Umbilical cord (tissue), 2 donors: ENCODE results near the gene SMTNL2. TPM values are rescaled to one million over a fixed set of nuclear protein-coding genes. Genes with fewer than 3 reads are reported as not detected.
"Not testable (repeated sequence)": the region's sequence is repeated elsewhere in the genome, so short reads cannot be mapped to it uniquely, and the experiment has no call there.

Experiments
- DNase-seq: peaks from one replicate; pipeline ENCODE4 v3.0.0-alpha.2; 2015; ENCODE audit warnings: low spot score
- total RNA-seq: library from RNA; depleted of rRNA; stranded (reverse); fragments of >200 nt; gene quantifications from one replicate; pipeline ENCODE4 v1.2.3, GENCODE V29; 2014; ENCODE audit warnings: low replicate concordance; ENCODE audit not compliant: insufficient read depth

SMTNL2 gene
- total RNA-seq, 1 donor from 2014 or later, result 11.3 TPM

- no peak for DNase-seq
Observed at GRCh38 chr17:4584917-4585637, 748 bp downstream of the SMTNL2 start.

- no peak for DNase-seq
Observed at GRCh38 chr17:4585638-4585994, 1.3 kb downstream of the SMTNL2 start.

GRCh38 chr17:4586043-4586442 lies 1.7 kb downstream of the SMTNL2 start:
- DNase-seq, result no peak

- DNase-seq, result no peak
Observed at GRCh38 chr17:4587195-4587594, 2.9 kb downstream of the SMTNL2 start.

GRCh38 chr17:4587803-4588202 lies 3.5 kb downstream of the SMTNL2 start:
- DNase-seq, result peak; percentile 96

- no peak for DNase-seq
Observed at GRCh38 chr17:4588391-4588790, 4.1 kb downstream of the SMTNL2 start.

GRCh38 chr17:4588898-4589625 lies 4.7 kb downstream of the SMTNL2 start:
- DNase-seq, result peak; percentile 74

- not testable (repeated sequence) for DNase-seq
Observed at GRCh38 chr17:4590042-4590441, 5.7 kb downstream of the SMTNL2 start.

GRCh38 chr17:4590981-4591453 lies 6.7 kb downstream of the SMTNL2 start:
- DNase-seq, result no peak

GRCh38 chr17:4591529-4591928 lies 7.2 kb downstream of the SMTNL2 start:
- peak; percentile 75 for DNase-seq

GRCh38 chr17:4592240-4593005 lies 8.1 kb downstream of the SMTNL2 start:
- DNase-seq, result no peak

GRCh38 chr17:4593021-4593421 lies 8.7 kb downstream of the SMTNL2 start:
- DNase-seq, result no peak

- DNase-seq, result no peak
Observed at GRCh38 chr17:4594406-4594805, 10.1 kb downstream of the SMTNL2 start.

GRCh38 chr17:4594931-4595684 lies 10.8 kb downstream of the SMTNL2 start:
- DNase-seq, result no peak

GRCh38 chr17:4595685-4596342 lies 11.5 kb downstream of the SMTNL2 start:
- DNase-seq, result not testable (repeated sequence)

- DNase-seq, result no peak
Observed at GRCh38 chr17:4596636-4597380, 12.5 kb downstream of the SMTNL2 start.

GRCh38 chr17:4597975-4598374 lies 13.6 kb downstream of the SMTNL2 start:
- DNase-seq, result no peak

- DNase-seq, result peak; percentile 95
Observed at GRCh38 chr17:4598776-4599504, 14.6 kb downstream of the SMTNL2 start.

- DNase-seq, result peak; percentile 98
Observed at GRCh38 chr17:4599505-4600281, 15.4 kb downstream of the SMTNL2 start.
